Kidney epithelial cell (primary cell): ENCODE results near the gene PDE4B. TPM values are rescaled to one million over a fixed set of nuclear protein-coding genes. Genes with fewer than 3 reads are reported as not detected.
A peak's percentile ranks its signal among the peaks of the same experiment; 100 is the strongest.

ENCODE experiments used
- DNase-seq: peaks from one replicate; pipeline ENCODE4 v3.0.0-alpha.2; 2010; ENCODE audit warnings: low read depth
- H3K27me3 ChIP-seq: 2 replicates; pipeline ENCODE4 v1.6.0; 2011; ENCODE audit warnings: low read length; ENCODE audit not compliant: control insufficient read depth, insufficient read depth
- H3K36me3 ChIP-seq: 2 replicates; pipeline ENCODE4 v1.5.1; 2011; ENCODE audit warnings: low read length; ENCODE audit not compliant: control insufficient read depth, insufficient read depth
- H3K4me3 ChIP-seq: 2 replicates; pipeline ENCODE4 v1.5.1; 2011; ENCODE audit warnings: low read depth, mild to moderate bottlenecking, control low read depth, low read length
- CTCF ChIP-seq: IDR thresholded peaks from 2 replicates; pipeline ENCODE4 v1.5.1; 2011; ENCODE audit warnings: mild to moderate bottlenecking, moderate library complexity, low read length, control low read depth, inconsistent platforms; ENCODE audit not compliant: insufficient read depth, poor library complexity, severe bottlenecking
- total RNA-seq: library from RNA; depleted of rRNA; stranded (reverse); fragments of >200 nt; gene quantifications from 2 replicates; pipeline ENCODE4 v1.2.3, GENCODE V29; 2015

The PDE4B gene
- total RNA-seq, 1 donor from 2014 or later = 0.33 TPM

DNA sequence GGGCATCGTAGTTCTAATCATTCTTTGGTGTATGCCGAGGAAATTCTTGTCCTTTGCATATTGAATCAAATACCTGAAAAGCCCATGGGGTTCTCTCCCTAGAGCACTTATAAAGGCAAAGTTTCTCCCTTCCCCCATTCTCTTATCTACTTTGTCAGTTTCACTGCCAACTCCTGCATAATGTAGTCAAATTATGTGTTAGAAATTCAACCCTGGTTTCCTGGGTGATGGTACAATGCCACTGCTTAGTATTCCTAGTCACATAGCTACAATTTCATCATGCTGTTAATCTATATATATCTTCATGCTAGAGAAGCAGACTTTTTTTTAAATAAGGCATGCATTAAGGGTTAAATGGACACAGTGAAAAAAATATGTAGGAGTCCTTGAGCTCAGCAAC lies 119.0 kb downstream of the PDE4B start:
- Histone ChIP-seq H3K36me3 (no peaks in the 10 kb centered on the region), H3K27me3 (no peaks in the 10 kb centered on the region), H3K4me3 (no peak overlapping the region)
- TF ChIP-seq CTCF = no peak
- DNase-seq = no peak

DNA sequence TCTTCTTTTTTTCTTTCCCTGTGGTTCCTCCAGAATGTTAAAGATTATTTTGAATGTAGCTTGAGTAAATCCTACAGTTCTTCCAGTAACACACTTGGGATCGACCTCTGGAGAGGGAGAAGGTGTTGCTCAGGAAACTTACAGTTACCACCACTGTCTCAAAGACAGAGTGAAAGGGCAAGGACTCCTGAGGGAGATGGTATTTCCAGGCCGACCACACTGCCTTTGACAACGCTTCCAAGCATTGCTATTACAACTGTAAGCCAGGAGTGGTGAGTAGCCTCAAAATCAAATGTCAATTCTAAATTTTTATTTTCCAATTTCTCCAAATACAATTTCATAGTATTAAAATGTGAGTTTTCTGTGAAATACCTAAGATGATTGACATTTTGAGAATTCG lies 125.9 kb downstream of the PDE4B start:
- no peak overlapping the region for H3K4me3 ChIP-seq
- no peak for TF ChIP-seq CTCF
- no peaks in the 10 kb centered on the region for H3K27me3 ChIP-seq
- DNase-seq = no peak
- H3K36me3 ChIP-seq = no peaks in the 10 kb centered on the region

- no peaks in the 10 kb centered on the region for H3K36me3 ChIP-seq
- TF ChIP-seq CTCF = no peak
Observed at GRCh38 chr1:65921446-65921845, 128.8 kb downstream of the PDE4B start.

GRCh38 chr1:65924471-65924870 lies 131.8 kb downstream of the PDE4B start:
- no peaks in the 10 kb centered on the region for H3K27me3 ChIP-seq
- no peaks in the 10 kb centered on the region for H3K36me3 ChIP-seq
- TF ChIP-seq CTCF = no peak
- DNase-seq = peak; percentile 28
- no peak overlapping the region for H3K4me3 ChIP-seq

More at GRCh38 chr1:65921446-65921845, 128.8 kb downstream of the PDE4B start:
- Histone ChIP-seq H3K4me3 (no peak overlapping the region), H3K27me3 (no peaks in the 10 kb centered on the region)
- no peak for DNase-seq

DNA sequence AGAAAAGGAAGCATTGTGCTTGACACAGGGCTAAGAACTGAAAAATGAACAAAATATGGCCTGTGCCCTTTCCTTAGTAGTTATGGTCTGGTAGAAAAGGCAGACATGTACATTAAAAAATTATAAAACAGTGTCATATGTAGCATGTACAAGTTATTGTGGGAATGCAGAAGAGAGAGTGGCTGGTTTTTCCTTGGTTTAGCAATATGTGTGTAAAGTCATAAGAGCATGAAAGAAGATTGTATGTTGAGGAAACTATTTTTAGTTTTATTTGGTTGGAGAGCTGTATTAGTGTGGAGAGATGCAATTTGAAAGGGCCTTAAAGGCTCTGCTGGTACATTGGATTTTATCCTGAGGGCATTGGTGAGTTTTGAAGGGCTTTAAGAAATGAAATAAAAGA lies 145.8 kb downstream of the PDE4B start:
- no peak for DNase-seq
- Histone ChIP-seq H3K36me3 (no peaks in the 10 kb centered on the region), H3K27me3 (no peaks in the 10 kb centered on the region), H3K4me3 (no peak overlapping the region)
- TF ChIP-seq CTCF = no peak

DNA sequence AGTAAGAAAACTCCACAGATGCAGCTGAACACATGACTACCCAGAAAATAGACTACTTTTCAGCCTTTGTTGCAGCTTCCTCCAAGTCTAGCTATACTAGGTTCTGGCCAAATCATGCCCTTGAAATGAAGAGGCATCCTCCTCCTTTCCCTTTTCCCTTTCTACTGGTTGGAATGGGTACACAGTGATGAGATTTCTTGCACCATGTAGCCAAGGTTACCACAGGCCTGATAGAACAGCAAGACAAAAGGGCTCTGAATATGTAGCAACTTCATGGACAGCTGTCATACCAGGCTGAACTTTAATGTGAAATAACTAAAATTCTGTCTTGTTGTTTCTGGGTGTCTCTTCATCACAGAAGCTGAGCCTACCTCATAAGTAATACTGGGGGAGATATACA lies 146.5 kb downstream of the PDE4B start:
- TF ChIP-seq CTCF = no peak
- Histone ChIP-seq H3K36me3 (no peaks in the 10 kb centered on the region), H3K27me3 (no peaks in the 10 kb centered on the region), H3K4me3 (no peak overlapping the region)
- DNase-seq = no peak
